Activated naive CD8-positive, alpha-beta T cell treated with anti-CD3 and anti-CD28 coated beads, Interleukin-2, amount 50 U/mL, for 24 hours (primary cell): ENCODE results near the gene KIFC1.

Experiments used
- ATAC-seq: fragments of 150-1000 bp; cut with Tn5 transposase; one replicate; pipeline ENCODE4 v1.10.0; 2021
- DNase-seq: peaks from one replicate; pipeline ENCODE4 v3.0.0; 2021
- H3K27ac Mint-ChIP-seq: one replicate; pipeline ENCODE4 v1.8.0; 2021; ENCODE audit warnings: mild to moderate bottlenecking, mixed read lengths
- H3K27me3 Mint-ChIP-seq: one replicate; pipeline ENCODE4 v1.8.0; 2021; ENCODE audit warnings: mixed read lengths
- H3K36me3 Mint-ChIP-seq: one replicate; pipeline ENCODE4 v1.8.0; 2021; ENCODE audit warnings: low read depth, mixed read lengths
- H3K4me1 Mint-ChIP-seq: one replicate; pipeline ENCODE4 v1.8.0; 2021; ENCODE audit warnings: mixed read lengths
- H3K4me3 Mint-ChIP-seq: one replicate; pipeline ENCODE4 v1.8.0; 2021; ENCODE audit warnings: mild to moderate bottlenecking, moderate library complexity, mixed read lengths
- H3K9me3 Mint-ChIP-seq: one replicate; pipeline ENCODE4 v1.8.0; 2021; ENCODE audit warnings: mixed read lengths

KIFC1 gene

DNA sequence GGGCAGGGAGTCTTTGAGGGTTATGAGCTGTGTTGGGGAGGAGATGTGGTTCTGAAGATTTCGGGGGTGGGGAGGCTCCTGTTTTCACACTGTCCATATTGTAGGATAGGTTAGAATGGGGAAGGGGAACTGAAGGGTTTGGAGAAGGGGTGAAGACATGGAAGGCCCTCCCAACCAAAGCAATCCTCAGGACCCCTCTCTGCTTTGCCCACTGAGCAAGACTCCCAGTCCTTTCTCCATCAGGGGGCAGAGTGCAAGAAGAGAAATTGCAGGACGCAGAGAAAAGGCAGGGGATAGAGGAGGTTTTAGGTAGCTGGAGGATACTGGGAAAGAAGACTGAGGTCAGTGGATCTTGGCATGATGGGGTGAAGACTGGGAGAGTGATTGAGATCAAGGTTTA is 32.2 kb downstream of the KIFC1 start:
- no peak overlapping the region for H3K27ac Mint-ChIP-seq
- peak overlapping the region; percentile 87 for H3K4me3 Mint-ChIP-seq
- H3K4me1 Mint-ChIP-seq = peaks cover 56% of the 10 kb centered on the region
- no peaks in the 10 kb centered on the region for H3K27me3 Mint-ChIP-seq
- H3K9me3 Mint-ChIP-seq = no peaks in the 10 kb centered on the region
- DNase-seq = no peak
- no peak for ATAC-seq
- peaks cover 12% of the 10 kb centered on the region for H3K36me3 Mint-ChIP-seq

DNA sequence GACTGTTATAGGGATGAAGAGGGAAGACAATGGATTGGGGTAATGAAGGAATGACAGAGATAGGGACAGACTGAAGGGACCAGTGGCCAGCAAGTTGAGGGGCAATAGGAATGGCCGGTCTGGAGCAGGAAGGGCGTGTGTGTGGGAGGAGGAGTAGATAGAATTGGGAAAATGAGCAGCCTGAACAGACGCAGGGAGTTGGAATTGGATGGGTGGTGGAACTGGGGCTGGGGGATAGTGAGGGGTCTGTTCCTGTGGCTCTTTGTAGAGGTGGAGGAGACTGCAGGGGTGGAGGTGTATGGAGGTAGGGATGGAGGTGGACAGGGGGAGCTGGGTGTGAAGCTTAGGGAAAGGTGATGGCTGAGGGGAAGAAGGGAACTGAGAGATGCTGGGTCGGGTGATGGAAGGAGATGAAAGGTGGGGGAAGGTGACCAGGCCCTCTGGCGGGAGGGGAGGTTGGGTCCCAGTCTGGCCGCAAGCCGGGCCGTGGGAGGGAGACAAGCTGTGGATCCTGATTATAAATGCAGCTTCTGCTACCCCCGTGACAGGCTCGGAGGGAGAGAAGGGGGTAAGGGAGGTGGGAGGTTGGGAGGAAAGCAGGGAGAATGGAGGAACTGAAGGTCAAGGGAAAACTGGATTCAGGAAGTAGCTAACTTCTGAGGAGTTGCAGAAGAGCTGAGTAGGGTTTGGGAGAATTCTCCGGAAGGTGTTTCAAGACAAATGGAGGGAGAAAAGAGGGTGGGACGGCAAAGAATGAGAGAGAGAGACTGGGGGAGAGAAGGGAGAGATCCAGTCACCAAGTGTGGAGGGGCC is 33.4 kb downstream of the KIFC1 start:
- DNase-seq (no peak), ATAC-seq (no peak)
- Mint-ChIP-seq H3K27ac (peak overlapping the region; percentile 92), H3K4me1 (peaks cover 57% of the 10 kb centered on the region), H3K36me3 (peaks cover 12% of the 10 kb centered on the region), H3K9me3 (no peaks in the 10 kb centered on the region), H3K4me3 (peak overlapping the region; percentile 87), H3K27me3 (no peaks in the 10 kb centered on the region)

DNA sequence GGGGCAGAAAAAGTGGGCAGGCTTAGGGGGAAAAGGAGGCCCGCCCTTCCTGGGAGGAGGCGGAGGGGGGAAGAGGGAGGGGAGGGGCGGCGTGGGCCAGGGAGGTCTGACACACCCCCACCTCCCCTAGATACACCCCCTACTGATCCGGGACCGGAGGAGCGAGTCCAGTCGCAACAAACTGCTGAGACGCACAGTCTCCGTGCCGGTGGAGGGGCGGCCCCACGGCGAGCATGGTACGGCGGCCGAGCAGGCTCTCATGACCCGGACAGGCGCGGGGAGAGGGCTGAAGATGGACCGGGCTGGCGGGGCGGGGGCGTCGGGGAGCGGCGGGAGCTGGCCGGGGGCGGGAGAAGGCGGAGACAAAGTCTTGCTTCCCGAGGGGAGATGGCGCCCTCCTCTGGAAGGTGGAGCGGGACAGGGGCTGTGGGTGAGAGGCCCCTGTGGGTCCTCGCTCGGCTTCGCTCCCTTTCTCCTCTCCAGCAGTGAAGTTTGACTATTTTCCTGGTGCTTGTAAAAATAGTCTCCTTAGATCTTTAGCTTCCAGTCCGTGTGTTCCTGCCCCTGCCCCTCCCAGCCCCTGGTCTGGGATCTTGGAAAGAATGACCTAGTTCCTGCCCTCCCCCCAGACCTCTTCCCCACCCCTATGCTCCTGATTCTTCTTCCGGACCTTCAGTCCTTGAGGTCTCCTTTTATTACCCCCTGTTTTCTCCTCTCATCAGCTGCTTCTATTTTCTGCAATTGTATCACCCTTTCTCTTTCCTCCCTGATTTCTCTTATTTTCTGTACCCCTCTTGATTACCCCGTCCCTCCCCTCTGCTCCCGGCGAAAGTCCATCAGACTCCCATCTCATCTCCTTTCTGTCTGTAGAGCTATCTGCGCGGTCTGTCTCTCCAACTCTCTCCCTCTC is 34.3 kb downstream of the KIFC1 start:
- H3K27ac Mint-ChIP-seq = peak overlapping the region; percentile 92
- H3K4me1 Mint-ChIP-seq = peaks cover 66% of the 10 kb centered on the region
- peaks cover 12% of the 10 kb centered on the region for H3K36me3 Mint-ChIP-seq
- H3K9me3 Mint-ChIP-seq = no peaks in the 10 kb centered on the region
- ATAC-seq = peak; percentile 60
- peak overlapping the region; percentile 87 for H3K4me3 Mint-ChIP-seq
- peak; percentile 91 for DNase-seq
- no peaks in the 10 kb centered on the region for H3K27me3 Mint-ChIP-seq

DNA sequence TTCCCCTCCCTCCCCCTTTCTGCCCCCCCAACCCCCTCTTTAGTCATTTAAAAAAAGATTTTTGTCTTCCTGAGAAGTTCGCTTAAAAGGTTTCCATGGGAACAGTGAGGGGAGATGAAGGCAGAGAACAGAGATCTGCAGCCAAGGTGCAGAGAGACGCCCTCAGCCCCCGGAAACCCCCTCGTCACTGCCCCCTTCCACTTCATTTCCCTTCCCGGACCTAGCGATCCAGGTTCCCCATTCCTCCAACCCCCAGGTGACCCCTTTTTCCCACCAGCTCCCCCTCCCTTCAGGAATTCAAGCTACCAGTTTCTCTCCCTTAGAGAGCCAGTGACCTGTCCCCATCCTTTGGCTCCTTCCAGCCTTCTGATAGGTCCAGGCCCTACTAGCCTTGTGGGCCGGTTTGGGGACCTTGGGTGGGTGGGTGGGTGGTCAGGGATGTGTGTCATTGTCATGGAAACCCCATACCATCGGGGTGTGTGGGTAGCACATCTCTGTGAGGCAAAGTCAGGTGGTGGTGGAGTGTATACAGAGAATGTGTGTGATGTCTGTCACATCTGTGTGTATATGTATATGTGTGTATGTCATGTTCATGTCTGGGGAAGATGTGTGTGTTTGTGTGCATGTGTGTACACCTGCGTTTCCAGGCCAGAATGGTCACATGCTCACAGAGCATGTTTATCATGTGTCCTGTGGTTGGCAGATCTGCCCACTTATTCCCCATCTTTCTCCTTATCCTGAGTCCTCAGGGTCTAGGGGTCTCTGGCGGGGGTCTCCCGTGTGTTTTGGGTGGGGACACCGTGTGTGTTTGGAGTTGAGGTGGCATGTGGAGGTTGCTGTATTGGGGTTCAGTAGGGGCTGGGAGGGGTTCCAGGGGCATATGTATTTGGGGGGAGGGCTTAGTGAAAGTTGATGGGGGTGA is 35.2 kb downstream of the KIFC1 start:
- ATAC-seq (peak; percentile 11), DNase-seq (no peak)
- no peaks in the 10 kb centered on the region for H3K27me3 Mint-ChIP-seq
- H3K36me3 Mint-ChIP-seq = peaks cover 12% of the 10 kb centered on the region
- peak overlapping the region; percentile 92 for H3K27ac Mint-ChIP-seq
- H3K4me3 Mint-ChIP-seq = peak overlapping the region; percentile 87
- peaks cover 64% of the 10 kb centered on the region for H3K4me1 Mint-ChIP-seq
- H3K9me3 Mint-ChIP-seq = no peaks in the 10 kb centered on the region

DNA sequence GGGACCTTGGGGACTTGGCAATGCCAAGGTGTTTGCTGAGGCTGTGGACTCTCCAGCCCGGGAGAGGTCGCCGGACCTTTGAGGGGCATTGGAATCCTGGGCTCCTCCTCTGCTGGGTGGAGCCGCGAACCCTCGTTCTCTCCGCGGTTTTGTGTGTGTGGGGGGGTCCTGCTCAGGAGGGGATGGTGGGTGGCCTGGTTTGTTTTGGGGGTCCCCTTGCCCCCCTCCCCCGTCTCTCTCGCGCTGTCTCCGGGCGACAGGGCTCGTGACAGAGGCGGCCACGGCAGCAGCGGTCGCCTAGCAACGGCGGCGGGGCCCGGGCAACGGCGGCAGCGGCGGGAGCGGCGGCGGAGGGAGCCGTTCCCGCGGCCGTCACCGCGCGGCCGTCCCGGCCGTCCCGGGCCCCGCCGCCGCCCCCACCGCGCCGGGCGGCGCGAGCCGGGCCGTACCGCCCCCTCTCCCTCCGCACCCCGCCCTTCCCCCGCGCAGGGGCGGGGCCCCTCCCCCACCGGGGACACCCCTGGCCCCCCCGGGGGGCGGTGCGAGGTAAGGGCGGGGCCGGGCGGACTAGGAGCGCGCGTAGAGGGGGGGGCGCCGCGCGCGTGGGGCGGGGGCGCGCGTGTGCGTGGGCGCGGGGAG is 36.1 kb downstream of the KIFC1 start:
- H3K9me3 Mint-ChIP-seq = no peaks in the 10 kb centered on the region
- peak overlapping the region; percentile 91 for H3K4me3 Mint-ChIP-seq
- H3K36me3 Mint-ChIP-seq = peaks cover 13% of the 10 kb centered on the region
- ATAC-seq (no peak), DNase-seq (peak; percentile 66)
- no peaks in the 10 kb centered on the region for H3K27me3 Mint-ChIP-seq
- H3K4me1 Mint-ChIP-seq = peaks cover 73% of the 10 kb centered on the region
- H3K27ac Mint-ChIP-seq = peak overlapping the region; percentile 94

DNA sequence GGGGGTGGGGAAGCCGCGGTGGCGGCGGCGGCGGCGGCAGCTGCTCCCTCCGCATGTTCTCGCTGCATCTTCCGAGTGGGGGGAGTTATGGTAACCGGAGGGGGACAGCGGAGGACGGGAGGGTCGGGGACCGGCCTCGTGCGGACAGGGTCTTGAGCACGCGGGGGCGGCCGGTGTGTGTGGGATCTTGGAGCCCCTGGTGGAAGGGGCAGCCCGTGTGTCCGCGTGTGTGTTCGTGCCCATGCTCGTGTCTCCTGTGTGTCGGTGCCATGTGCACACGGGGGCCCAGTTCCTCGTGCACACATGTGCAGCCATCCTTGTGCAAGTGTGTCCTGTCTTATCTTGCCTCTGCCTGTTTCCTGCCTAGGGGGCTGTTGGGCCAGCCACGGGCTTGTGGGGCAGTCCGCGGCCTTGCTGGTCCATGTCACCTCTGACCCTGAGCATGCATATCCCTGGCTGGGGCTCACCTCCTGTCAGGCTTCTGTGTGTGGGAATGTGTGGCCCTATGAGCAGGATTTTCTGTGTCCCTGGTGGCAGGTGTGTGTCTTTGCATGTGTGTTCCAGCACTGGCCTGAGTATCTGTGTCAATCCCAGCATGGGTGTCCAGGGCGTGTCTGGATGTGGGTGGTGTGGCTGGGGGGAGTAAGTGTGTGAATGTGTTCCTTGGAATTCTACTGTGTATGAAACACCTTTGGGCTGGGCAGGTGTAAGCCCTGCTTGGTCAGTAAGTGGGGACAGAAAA is 36.8 kb downstream of the KIFC1 start:
- Mint-ChIP-seq H3K4me3 (peak overlapping the region; percentile 91), H3K4me1 (peaks cover 78% of the 10 kb centered on the region), H3K9me3 (no peaks in the 10 kb centered on the region), H3K27ac (peak overlapping the region; percentile 94), H3K36me3 (peaks cover 18% of the 10 kb centered on the region), H3K27me3 (no peaks in the 10 kb centered on the region)
- DNase-seq (peak; percentile 45), ATAC-seq (peak; percentile 19)

DNA sequence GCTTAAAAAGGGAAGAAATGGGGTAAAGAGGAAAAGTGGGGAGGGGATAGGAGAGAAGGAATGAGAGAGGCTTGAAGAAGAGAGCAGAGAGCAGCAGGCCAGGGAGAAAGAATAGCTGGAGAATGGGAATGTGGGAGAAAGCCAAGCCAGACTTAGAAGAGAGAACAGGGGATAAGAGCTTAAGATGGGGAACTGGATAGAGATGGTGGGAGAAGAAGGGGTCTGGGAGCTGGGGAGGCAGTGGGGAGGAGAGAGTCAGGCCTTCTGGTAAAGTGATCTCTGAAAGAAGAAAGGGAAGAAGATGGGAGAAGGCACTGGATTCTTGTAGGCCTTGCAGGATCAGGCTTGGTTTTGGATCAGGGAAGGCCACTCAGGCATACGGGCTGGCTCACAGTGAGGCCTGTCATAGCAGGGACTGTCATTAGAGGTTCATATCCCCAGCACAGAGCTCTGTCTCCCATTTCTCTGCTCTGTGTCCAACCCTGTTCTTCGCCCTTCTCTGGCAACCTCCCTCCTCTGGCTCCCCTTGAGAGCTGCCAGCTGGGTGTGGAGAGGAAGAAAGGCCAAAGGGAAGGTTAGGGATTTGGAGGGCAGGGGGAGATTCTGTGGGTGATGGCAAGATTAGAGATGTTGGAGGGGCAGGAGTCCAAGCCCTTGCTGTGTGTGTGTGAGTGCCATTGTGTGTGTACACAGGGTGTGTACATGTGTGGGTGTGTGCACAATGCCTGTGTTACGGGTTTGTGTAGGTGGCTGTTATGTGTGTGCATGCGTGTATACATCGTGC is 37.5 kb downstream of the KIFC1 start:
- peaks cover 15% of the 10 kb centered on the region for H3K36me3 Mint-ChIP-seq
- no peaks in the 10 kb centered on the region for H3K27me3 Mint-ChIP-seq
- H3K9me3 Mint-ChIP-seq = no peaks in the 10 kb centered on the region
- peak overlapping the region; percentile 94 for H3K27ac Mint-ChIP-seq
- peaks cover 80% of the 10 kb centered on the region for H3K4me1 Mint-ChIP-seq
- no peak for DNase-seq
- H3K4me3 Mint-ChIP-seq = peak overlapping the region; percentile 91
- ATAC-seq = no peak

DNA sequence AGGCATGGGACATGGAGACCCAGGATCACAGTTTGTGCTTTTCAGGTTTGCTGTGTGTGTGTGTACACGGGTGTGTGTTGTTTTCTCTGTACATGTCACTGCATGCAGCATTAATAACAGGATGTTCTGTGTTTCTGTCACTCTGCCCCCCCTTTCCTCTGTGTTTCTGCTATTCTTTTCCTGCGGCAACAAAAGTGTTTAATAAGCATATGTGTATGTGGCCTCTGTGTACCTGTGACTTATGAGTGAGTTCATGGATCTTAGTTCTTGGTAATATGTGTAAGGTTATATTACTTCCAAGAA is 38.1 kb downstream of the KIFC1 start:
- Mint-ChIP-seq H3K36me3 (peaks cover 11% of the 10 kb centered on the region), H3K27ac (peak overlapping the region; percentile 41), H3K27me3 (no peaks in the 10 kb centered on the region), H3K9me3 (no peaks in the 10 kb centered on the region), H3K4me1 (peaks cover 75% of the 10 kb centered on the region), H3K4me3 (peak overlapping the region; percentile 91)
- ATAC-seq = no peak
- DNase-seq = no peak

DNA sequence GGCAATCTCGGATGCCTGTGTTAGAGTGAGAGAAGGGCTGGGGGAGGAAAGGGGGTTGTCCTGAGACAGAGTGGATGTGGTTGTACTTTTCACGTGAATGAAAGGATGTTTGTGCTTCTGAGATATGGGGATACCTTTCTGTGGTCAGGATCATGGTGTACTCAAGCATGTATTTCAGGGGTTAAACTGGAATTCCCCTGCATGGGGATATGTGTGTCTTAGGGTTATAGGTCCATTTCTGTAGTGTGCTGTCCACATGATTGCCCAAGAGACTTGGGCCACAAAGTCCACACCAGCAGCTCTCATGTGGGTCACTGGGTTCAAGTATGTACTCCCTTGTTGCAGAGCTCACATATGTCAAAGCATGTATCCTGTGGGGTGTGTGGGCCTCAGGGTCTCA is 38.7 kb downstream of the KIFC1 start:
- Mint-ChIP-seq H3K4me3 (peak overlapping the region; percentile 91), H3K4me1 (peaks cover 68% of the 10 kb centered on the region), H3K36me3 (peaks cover 10% of the 10 kb centered on the region), H3K9me3 (no peaks in the 10 kb centered on the region), H3K27ac (peak overlapping the region; percentile 41), H3K27me3 (no peaks in the 10 kb centered on the region)
- no peak for ATAC-seq
- no peak for DNase-seq

DNA sequence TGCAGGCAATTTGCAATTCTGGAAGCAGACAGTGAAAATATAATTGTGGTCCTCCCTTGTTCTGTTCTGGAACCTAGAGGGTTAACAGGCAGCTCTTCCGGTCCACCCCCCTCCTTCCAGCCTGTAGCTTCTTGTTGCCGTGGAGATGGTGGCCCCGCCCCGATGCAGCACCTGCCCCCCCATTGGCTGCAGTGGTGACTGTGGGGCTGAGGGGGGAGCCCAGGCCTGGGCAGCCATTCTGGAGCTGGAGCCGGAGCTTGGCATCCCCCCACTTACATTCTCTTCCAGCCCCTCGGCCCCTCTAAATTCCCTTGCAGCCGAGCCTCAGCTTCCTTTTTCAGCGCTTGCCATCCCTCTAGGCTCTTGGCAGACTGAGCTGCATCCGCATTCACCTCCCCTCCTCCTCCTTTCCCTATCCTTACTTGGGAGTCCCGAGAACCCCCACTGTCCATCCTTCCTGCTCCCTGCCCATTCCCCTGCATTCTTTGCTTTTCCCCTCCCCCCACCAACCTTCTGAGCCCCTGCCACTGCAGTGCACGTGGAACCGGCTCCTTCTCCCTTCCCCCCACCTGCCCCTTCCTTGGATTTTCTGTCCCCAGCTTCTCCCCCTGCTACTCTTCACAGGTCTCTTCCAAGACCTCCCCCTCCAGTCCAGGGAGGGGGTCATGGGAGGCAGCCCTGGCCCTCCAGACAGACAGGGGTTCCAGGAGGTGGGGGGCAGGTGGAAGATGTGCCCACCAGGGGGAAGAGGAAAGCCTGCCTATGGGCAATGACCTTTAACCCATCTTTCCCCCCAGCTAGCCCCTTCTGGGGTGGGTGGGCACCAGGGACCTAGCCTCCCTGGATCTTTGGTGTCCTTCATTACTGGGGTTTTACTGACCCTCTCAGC is 39.6 kb downstream of the KIFC1 start:
- no peaks in the 10 kb centered on the region for H3K9me3 Mint-ChIP-seq
- H3K27ac Mint-ChIP-seq = peak overlapping the region; percentile 41
- peaks cover 16% of the 10 kb centered on the region for H3K36me3 Mint-ChIP-seq
- peak; percentile 72 for ATAC-seq
- H3K4me1 Mint-ChIP-seq = peaks cover 64% of the 10 kb centered on the region
- DNase-seq = peak; percentile 84
- peak overlapping the region; percentile 91 for H3K4me3 Mint-ChIP-seq
- H3K27me3 Mint-ChIP-seq = no peaks in the 10 kb centered on the region

DNA sequence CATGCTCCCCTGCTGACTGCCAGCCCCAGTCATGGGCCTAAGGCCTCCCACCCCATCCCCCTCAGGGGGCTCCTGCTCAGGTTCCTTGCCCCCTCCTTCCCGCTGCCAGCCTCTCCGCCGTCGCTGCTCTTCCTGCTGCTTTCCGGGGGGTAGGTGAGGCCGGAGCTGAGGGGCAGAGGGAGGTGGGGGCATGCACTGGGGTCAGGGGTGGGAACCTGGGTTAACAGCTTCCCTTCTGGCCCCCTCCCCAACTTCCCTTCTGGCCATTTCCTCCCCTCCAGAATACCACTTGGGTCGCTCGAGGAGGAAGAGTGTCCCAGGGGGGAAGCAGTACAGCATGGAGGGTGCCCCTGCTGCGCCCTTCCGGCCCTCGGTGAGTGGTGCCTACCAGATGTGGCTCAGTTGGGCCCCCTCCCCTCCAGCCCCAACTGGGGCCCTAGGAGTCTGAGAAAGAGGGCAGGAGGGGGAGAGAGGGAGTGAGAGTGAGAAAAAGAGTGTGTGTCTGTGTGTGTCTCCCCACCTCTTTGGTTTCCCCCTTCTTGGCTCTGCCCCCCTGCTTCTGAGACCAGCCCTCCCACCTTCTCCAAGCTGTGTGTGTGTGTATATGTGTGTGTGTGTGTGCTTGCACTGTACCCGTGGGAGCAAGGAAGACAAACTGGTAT is 40.4 kb downstream of the KIFC1 start:
- peak overlapping the region; percentile 24 for H3K27ac Mint-ChIP-seq
- no peak for DNase-seq
- H3K9me3 Mint-ChIP-seq = no peaks in the 10 kb centered on the region
- no peak for ATAC-seq
- peaks cover 59% of the 10 kb centered on the region for H3K4me1 Mint-ChIP-seq
- H3K4me3 Mint-ChIP-seq = peak overlapping the region; percentile 91
- peaks cover 22% of the 10 kb centered on the region for H3K36me3 Mint-ChIP-seq
- no peaks in the 10 kb centered on the region for H3K27me3 Mint-ChIP-seq

DNA sequence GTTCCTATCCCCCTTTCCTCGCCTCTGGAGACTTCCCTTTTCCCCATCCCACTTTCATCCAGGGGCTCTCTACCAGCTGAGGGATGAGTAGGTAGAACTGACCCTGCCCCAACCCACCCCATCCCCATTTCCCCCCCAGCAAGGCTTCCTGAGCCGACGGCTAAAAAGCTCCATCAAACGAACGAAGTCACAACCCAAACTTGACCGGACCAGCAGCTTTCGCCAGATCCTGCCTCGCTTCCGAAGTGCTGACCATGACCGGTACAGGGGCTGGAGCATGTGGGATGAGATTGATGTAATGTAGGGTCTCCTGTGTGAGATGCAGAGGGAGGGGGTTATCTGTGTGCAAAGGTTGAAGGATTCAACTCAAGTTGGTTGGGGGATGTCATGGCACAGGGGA is 40.9 kb downstream of the KIFC1 start:
- DNase-seq (no peak), ATAC-seq (no peak)
- Mint-ChIP-seq H3K36me3 (peaks cover 27% of the 10 kb centered on the region), H3K9me3 (no peaks in the 10 kb centered on the region), H3K27ac (peak overlapping the region; percentile 24), H3K4me3 (peak overlapping the region; percentile 91), H3K4me1 (peaks cover 54% of the 10 kb centered on the region), H3K27me3 (no peaks in the 10 kb centered on the region)
